CD4-positive, alpha-beta T cell treated with Interleukin-6 for 4 hours (primary cell): Measurements from ENCODE around the gene PRPF6.
A peak's percentile ranks its signal among the peaks of the same experiment; 100 is the strongest.

Source experiments
- DNase-seq: peaks from one replicate; pipeline ENCODE4 v3.0.0-alpha.2; 2020; ENCODE audit warnings: mixed read lengths

PRPF6 gene

DNA sequence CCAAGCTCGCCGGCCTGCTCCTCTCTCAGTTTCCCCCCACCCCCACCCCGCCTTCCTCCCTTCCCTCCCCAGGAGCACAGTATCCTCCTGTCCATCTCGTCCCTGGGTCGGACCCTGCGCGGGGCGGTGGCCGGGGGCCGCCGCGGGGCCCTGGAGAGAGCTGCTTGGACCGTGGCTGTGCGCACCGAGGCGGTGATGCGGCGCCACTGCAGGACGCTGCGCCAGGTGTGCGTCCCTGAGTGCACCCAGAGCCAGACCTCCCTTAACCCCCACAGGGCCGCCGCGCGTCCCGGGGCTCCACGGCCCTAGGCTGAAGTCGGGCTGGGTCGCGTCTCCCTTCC lies 57.3 kb downstream of the PRPF6 start:
- no peak for DNase-seq

DNA sequence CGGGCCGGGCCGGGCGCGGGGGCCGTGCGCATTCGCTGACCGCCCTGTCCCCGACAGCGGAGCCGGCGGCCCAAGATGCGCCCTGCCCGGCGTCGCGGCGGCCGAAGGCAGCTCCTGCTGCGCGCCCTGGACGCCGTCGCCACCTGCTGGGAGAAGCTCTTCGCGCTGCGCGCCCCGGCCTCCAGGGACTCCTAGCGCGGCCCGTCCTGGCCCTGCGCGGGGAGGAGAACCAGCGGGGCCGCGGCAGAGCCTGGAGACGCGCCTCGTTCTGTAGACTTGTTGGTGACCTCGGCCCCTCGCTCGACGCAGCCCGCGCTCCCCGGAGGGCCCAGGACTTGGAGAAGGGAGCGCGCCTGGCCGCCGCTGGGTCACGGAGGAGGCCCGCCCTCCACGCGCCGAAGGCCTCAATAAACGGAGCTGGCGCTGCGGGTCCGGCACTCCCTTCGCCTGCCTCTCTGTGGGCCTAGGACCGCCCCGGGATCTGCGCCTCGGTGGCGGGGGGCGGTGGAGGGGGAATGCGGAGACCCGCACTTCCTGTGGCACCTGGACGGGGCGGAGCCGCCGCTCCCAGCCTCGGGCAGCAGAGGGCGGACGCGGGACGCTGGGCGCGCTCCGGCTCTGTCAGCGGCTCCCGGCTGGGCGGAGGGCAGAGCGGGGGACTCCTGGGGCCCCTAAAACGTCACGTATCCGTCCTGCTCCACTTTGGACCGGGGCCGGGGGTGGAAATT lies 57.8 kb downstream of the PRPF6 start:
- peak; percentile 83 for DNase-seq

DNA sequence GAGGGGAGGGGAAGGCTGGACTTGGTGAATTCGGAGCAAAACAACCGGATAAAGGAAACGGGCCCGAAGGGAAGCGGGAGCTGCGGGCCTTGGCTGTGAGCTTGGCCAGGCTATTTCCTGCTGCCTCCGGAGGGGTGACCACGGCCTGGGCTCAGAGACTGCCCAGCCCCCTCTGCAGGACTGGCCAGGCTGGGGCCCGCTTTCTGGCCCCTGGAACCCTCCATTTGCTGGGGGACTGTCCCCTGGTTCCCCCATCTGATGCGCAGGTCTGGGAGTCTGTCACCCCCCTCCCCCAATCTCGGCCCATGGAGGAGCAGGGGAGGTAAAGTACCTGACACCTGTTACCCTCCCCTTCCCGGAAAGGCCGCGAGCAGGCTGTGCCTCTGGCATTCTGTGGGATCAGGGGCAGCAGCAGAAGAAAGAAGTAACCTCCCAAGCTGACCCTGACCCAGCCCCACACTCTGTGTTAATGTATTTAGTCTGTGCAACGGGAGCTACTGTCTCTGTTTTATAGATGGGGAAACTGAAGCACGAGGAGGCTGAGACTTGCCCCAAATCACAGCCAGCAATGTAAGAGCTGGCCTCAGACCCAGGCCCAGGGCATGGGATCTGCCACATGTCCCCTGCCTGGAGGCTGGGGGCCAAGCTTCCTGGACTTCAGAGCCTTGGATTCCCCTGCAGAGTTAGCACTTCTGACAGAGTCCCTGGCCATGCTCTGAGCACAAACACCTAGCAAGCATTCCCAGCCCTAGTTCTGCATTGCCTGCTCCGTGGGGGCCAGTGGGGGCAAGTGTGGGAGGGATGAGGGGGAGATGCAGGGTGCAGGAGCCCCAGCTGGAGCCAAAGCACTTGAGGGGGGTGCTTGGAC lies 58.6 kb downstream of the PRPF6 start:
- DNase-seq = peak; percentile 2

DNA sequence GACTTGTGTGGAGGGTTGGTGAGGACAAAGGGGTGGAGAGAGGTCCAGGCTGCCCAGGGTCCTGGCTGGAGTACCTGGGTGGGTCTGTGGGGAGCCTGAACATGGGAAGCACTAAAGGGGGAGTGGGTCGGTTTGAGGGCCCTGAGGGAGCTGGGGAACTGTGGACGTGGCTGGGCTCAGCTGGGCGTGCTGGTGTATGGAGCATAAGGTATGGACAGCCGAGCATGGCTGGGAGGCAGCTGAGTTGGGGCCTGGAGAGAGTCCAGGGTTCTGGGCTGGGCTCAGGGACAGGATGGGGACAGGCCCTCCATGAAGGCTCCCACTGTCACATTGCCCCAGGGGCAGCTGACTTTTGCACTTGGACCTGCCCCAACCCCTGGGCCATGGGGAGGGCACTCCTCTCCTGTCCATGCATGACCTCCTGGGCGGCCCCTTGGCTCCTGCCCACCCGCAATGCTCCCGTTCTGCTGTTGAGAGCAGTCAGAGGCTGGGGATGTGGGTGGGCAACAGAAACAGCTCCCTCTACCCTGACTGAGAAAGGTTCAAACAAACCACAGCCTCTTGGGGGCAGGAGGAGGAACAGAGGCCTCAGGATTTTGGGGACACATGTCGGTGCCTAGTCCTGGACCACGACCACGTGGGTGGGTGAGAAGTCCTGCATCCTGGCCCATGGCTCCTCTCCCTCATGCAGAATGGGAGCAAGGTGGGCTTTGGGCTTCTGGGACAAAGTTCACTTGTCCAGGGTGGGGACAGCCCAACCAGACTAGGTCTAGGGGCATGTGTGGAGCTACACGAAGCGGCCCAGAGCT lies 59.5 kb downstream of the PRPF6 start:
- peak; percentile 0 for DNase-seq

DNA sequence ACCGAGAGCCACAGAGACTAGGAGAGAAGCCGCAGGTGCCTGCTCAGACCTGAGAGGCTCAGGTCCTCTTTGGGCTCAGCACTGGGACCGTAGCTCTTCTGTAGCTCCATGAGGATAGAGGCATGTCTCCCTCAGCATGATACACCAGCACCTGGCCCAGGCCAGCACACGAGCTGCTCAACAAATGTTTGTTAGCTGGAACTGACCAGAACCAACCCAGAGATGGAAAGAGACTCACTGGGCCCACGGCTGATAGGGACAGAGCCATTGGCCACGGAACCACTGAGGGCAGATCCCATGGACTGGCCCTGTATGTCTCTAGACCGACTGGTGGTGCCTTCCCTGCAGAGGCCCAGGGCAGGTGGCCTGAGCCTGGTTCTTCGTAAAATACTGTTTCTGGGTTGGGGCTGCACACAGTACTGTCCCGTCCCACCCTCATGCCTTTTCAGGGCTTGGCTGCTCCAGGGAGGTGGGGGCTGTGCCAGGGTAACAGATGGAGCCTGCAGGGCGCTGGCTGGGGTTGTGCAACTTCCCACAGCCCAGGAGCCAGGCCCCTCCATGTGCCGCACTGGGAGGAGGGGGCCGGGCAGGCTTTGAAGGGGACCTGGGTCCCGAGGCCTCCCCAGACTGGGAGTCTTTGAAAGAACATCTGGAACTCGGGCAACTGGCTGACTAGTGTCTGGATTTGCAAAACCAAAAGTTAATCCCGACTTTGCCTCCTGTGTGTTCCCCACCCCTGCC lies 60.3 kb downstream of the PRPF6 start:
- DNase-seq = peak; percentile 2

DNA sequence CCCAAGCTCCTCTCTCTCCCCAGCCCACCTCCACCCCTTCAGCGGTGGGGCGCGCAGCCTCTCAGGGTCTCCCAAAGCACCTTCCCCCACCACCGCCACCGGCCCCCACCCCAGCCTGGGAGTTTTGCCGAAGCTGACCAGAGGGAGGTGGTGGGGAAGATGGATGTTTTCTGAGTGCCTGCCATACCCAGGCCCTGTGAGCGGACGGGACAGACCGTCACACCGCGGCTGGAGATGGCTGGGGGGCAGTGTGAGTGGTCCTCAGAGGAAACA lies 60.8 kb downstream of the PRPF6 start:
- DNase-seq = no peak

DNA sequence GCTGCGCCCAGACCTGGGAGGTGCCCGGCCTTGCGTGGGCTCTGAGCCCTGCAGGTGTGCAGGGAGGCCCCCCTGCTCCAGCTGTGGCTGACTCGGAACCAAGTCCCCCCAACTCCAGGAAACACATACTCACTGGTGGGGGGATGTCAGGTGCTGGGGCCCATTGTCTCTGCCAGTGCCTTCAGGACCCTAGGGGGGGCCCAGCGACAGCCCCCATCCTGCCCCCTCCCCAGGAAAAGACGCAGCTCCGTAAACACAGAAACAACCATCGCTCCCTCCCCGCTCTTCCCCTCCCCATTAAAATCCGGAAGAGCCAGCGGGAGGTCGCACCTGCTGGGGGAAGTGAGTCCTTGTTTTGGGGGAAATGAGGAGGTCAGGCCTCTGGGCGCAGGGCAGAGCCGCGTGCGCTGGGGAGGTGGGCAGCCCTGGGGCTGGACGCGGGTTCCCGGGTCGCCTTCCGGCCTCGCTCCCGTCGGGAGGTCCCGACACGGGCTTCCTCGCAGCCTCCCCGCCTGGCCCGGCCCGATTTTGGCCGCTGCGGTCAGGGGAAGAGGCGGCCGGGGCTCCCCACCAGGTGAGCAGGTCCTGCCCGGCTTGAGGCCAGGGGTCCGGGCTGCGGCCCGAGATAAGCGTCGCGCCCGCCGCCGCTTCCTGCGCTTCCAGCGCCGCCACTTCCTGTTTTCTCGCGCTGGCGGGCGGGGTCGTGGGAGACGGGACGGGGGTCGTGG lies 61.3 kb downstream of the PRPF6 start:
- peak; percentile 50 for DNase-seq

DNA sequence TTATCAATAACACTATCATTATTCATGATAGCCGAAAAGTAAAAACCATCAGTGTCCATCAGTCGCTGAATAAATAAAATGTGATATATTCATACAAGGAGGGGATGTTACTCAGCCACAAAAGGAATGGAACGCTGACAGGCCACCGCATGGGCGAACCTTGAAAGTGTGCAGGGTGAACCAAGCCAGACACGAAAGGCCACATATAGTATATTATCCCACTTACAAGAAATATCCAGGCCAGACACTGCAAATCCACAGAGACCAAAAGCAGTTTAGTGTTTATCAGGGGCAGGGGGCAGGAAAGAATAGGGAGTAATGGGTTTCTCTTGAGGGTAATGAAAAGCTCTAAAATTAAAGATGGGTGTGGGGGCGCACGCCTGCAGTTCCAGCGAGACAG lies 62.8 kb downstream of the PRPF6 start:
- DNase-seq = no peak

DNA sequence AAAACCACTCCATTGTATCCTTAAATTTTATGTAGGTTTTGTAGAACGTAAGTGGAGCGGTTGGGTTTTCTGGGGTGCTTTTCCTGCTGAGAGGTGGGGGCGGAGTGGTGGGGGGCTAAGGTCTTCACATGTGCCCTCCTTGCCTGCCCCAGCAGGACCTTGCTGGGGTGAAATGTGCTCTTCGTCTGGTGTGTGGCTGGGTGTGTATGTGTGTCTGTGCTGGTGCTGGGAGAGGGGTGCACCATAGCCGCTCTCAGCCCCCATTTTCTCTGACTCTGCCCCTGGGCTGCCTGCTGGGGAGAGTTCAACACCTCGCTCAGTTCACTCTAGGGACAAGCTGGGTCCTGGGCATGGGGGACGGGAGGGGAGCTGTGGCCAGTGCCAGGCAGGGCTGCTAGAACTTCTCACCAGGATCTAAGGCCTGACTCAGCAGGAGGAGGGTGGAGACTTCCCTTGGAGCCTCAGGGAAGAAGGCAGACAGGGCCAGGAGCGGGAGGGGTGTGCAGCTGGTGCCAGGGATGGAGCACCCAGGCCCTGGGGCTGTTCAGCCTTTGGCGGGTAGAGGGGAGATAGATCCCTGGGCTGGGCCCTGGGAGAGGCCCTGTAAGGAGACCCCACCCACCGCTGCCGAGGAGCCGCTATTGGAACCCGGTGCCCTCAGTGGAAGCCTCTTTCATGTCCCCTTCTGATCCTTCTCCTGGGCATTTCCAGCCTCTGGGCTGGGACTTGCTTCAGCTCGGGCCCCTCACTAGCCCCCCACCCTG lies 63.7 kb downstream of the PRPF6 start:
- DNase-seq = no peak

DNA sequence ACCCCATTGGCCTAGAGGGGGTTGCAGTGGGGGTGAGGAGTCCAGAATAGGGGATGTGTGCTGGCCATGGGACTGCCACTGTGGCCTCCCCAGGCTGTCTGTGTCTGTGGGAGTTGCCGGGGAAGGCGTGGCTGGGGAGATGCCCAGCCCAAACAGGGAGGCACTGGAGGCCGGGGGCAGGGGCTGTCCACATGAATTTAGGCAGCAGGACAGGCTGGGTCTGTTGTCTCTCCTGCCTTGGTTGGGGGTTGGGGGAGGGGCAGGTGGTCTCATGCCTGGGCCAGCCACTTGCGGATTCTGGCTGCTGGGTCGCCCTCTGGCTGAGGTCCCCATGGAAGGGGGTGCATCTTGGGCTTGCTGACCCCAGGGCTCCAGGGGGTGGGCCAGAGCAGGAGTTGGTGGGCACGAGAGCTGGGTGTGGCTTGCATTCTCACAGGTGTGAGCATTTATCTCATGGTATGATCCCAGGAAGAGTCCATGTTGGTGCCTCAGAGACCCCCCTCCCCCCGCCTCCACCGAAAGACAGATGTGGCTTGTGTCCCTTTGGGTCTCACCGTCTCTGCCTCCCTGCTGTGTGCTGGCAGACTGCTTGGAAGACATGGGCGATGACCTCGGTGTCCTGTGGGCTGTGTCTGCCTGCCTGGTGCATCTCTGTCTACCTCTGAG lies 64.5 kb downstream of the PRPF6 start:
- DNase-seq = no peak

DNA sequence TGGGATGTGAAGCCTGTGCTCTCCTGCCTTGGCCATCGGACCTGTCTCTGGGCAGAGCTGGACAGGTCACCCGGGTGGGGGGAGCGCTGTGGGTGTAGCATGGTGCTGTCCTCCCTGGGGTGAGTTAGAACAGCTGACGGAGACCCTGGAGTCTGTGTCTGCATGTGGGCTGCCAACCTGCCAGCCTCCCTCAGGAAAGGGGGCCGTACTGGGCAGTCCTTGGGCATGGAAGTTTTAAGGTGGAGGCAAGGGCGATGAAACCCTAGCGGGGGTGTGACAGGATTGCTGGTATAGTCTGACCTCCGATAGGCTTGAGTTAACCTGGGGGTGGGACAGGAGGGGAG lies 66.1 kb downstream of the PRPF6 start:
- DNase-seq = no peak

DNA sequence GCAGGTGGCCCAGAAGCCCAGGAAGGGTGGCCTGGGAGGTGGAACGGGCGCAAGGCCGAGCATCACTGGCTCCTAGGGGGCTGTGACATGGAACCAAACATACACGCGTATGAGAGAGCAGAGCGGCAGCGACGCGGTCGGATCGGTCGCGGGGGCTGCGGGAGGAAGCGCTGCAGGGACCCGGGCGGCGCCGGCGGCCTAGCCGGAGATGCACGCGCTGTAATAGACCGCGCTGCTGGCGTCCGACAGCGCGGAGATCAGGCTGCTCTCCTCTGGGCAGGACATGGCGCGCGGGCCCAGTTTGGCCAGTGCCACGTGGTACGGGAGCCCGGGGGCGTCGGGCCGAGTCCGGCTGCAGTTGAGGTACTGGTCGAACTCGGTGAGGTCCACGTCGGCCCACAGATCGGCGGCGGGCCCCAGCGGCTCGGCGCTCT lies 67.1 kb downstream of the PRPF6 start:
- DNase-seq = no peak

DNA sequence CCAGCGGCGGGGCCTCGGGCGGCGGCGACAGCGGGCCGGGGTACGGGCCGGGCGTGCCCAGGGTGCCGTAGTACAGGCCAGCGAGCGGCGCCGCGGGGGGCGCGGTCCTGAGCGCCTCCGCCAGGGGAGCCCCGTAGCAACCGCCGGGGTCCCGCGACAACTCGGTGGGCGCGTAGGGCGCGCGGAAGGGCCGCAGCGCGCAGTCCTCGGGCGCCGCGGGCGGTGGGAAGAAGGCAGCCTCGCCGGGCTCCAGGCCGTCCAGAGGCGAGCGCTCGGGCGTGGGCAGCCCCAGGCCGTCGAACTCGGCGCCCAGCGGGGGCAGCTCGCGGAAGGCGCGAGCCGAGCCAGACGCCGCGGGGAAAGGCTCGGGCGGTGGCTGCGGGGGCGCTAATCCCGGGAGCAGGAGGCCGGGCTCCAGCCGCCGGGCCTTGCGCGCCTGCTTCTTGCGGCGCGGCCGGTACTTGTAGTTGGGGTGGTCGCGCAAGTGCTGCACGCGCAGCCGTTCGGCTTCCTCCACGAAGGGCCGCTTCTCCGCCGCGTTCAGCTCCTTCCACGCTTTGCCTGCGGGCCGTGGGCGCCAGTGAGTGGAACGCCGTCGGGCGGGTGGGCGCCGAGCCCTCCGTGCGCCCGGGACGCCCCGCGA lies 67.6 kb downstream of the PRPF6 start:
- no peak for DNase-seq

DNA sequence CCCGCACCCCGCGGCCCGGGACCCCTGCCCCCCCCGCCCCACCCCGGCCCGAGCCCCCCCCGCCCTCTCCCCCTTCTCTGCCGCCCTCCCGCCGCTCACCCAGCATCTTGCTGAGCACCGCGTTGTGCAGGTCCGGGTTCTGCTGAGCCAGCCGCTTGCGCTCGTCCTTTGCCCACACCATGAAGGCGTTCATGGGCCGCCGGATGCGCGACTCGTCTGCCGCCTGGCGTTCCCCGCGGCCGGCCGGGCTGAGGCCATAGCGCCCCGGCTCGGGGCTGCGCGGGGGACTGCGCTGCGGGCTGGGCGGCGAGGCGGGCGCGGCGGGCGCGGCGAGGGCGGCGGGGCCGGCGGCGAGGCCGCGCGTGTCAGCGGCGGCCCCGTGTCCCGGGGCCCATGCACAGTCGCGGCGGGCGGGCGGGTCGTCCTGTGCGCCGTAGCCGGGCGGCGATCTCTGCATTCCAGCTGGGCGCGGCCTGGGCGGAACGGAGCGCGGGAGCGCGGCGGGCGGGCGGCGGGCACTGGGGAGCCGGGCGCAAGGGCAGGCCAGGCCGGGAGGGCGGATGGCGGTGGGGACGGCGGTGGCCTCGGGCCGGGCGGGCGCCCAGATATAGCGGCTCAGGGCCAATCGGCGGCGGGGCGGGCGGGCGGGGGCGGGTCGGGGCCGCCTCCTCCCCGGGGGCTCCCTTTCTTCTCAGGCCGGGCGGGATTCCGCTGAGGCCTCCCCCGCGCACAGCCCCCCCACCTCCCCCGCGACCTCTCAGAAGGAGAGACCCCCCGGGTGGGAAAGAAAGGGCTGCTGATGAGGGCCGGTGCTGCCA lies 68.3 kb downstream of the PRPF6 start, which contains the start of gene SOX18:
TSS of gene SOX18 (minus strand) at position 580 of the 818 bp plus-strand sequence. CDS start at position 457, 123 bp downstream.
- DNase-seq = peak; percentile 42

DNA sequence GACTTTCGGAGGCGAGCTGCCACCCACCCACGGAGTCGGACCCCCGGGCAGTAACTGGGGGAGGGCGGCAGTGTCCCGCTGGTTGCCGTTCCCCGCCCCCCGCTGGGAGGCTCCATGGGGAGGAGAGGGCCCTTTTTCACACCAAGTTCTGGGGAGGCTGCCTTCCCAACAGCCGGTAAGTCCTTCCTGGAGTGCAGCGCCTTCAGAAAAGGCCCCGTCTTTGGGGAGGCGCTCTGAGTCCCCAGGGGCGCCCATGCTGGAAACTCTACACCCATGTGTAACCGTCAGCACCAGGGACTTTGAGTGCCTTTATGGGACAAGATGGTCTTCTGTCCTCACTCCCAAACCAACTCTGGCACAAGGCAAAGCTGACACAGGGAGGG lies 68.9 kb downstream of the PRPF6 start:
- no peak for DNase-seq

DNA sequence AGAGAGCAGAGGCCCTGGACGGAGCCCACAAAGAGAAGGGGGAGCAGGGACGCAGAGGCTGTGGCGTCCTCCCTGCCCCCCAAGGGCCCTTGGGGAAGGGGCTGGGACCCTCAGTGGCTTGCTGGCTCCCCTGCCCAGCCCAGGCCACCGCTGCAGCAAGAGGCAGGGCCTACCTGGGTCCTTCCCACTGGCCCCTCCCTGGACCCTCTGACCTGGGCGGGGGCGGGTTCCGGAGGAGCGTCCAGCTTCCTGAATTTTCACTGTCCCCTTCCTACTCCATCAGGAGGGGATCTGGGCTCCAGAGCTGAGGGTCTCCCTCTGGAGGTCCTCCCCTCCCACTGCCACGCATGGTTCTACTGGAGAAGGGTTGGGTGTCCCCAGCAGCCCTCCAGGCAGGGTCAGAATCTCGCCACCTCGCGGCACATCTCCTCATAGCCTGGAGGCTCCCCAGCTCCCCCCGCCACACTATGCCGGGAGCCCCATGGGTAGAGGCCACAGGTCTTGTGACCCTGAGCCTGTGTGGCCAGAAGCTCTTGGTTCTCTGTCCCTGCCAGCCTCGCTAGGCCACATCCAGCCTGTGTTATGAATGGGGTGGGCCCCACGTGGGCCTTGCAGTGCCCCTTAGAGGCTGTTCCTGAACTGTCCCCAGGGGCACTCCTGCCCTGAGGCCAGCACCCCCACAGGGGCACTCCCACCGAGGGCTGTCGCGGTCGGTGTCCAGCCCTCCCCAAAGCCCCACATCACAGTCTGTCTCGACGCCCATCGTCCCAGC lies 69.5 kb downstream of the PRPF6 start:
- DNase-seq = no peak

DNA sequence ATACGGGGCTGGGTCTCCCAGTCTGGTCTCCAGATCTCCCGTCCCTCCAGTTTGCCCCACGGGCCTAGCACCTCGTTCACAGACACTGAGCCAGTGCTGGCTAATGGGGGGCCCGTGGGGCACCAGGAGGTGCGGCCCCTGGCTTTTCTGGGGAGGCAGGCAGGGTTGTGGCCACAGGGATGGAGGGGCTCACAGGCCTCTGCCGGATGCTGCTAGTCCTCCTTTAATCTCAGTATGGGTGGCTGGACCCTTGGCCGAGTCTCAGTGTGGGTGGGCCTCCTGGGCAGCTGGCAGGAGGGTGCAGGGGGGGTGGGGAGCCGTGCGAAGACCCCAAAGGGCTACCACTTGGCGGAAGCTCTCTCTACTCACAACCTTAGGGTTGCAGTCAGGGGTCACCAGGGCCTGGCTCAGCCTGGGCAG lies 70.1 kb downstream of the PRPF6 start:
- DNase-seq = no peak

DNA sequence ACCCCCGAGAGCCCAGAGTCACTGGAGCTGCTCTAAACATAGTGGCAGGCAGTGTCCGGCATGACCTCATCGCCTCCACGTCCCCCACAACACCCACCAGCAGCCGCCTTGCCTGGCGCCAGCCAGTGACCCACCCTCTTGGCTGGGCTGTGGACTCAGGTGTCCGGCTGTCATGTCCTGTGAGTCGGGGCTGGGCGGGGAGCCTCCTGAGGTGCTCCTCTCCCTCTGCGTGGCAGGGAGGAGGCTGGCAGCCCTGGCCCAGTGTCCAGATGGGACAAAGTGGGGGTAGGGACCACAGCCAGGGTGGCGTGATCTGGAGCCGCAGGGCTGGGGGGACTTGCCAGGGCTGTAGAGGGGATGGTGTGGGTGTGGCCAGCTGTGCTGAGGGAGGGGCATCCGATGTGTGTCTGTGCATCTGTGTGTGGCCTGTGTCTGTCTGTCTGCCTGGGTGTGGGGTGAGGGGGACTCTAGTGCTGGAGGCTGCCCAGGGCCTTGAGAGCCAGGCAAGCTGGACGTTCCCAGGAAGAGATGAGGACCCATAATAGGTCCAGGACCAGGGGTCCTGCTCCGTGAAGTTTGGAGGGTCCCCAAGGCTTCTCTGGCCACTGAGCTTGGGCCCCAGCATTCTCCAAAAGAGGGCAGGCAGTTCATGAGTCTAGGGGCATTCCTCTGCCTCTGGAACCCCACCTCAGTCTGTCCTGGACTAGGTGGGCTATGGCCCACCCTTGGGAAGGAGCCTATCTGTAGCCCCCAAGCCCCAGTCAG lies 70.8 kb downstream of the PRPF6 start:
- no peak for DNase-seq
